Activated CD4-positive, CD25-positive, alpha-beta regulatory T cell treated with anti-CD3 and anti-CD28 coated beads, Interleukin-2, amount 50 U/mL, for 72 hours (primary cell): ENCODE results near the gene ST8SIA5.
"Not testable (repeated sequence)": the region's sequence is repeated elsewhere in the genome, so short reads cannot be mapped to it uniquely, and the experiment has no call there.

Experiments used
- DNase-seq: peaks from one replicate; pipeline ENCODE4 v3.0.0; 2021

Gene ST8SIA5, protein sequence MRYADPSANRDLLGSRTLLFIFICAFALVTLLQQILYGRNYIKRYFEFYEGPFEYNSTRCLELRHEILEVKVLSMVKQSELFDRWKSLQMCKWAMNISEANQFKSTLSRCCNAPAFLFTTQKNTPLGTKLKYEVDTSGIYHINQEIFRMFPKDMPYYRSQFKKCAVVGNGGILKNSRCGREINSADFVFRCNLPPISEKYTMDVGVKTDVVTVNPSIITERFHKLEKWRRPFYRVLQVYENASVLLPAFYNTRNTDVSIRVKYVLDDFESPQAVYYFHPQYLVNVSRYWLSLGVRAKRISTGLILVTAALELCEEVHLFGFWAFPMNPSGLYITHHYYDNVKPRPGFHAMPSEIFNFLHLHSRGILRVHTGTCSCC

DNA sequence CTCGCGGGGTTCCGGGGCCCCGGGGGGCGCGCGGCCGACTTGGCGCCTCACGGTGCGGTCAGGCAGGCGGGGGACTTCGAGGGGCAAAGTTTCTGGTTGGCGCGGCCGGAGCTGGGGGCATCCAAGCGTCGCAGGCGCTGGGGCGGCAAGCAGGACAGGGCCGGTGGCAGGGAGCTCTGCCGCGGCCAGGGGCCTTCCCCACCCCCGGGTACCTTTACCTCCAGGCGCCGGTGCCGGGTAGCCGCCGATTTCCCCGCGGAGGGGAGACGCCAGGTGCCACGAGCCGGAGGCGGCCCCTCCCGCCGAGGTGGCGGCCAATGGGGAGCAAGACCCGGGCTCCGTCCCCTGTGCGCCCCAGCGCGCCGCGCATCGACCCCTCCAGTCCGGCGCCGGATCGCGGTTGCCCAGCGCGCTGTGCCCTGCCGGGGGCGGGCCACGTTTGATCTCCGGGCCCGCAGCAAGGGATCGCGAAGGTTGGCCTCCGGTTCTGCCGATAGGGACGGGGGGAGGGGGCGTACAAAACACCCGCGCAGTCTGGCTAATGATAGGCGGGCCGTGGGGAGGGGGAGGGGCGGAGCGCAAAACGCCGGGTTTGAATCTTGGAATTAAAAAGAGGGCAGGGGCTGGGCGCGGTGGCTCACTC lies at the start of gene ST8SIA5:
ST8SIA5 (minus strand) TSS at position 495 of the 643 bp plus-strand sequence. CDS start 545 bp downstream, outside the sequence.
- no peak for DNase-seq

DNA sequence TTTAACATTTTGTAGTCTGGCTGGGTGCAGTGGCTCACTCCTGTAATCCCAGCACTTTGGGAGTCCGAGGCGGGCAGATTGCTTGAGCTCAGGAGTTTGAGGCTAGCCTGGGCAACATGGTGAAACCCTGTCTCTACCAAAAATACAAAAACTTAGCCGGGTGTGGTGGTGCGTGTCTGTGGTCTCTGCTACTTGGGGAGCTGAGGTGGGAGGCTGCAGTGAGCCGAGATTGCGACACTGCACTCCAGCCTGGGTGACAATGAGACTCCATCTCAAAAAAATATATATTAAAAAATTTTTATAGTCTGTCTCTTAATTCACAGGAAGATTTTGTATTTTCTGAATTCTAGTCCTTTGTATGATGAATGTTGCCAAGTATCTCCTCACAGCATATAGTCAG lies 39.1 kb upstream of the ST8SIA5 start:
- not testable (repeated sequence) for DNase-seq

DNA sequence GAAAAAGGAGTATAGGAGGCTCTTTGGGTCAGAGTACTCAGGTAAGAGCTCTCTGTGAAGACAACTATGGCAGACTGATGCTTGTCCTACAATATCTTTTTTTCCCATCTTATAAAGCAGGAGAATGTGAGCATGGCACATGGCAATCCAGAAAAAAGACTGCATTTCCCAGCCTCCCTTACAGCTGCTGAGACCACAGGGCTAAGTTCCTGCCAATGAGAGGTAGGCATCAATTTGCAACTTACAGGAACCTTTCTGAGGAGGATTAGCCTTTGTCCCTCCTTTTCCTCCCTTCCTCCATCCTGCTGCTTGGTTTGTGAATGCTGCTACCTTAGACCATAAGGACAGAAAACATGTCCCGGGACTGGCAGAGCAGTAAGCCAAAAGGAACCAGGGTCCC lies 37.8 kb upstream of the ST8SIA5 start:
- no peak for DNase-seq

DNA sequence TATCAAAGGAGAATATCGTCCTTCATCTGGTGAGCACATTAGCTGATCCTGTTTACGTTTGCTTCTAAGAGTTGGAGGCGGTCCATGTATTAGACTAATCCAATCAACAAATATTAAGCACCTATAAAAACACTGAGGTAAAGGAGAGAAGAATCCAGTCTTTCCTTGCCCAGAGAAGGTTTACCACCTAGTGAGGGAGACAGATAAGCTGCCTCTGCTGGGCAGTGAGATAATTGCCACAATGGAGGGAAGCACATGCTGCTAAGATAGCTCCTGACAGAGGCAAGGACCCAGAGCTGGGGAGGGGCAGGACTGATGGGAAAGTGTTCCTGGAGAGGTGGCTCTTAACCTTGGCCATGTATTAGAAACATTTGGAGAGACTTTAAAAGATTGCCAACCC lies 36.7 kb upstream of the ST8SIA5 start:
- no peak for DNase-seq

DNA sequence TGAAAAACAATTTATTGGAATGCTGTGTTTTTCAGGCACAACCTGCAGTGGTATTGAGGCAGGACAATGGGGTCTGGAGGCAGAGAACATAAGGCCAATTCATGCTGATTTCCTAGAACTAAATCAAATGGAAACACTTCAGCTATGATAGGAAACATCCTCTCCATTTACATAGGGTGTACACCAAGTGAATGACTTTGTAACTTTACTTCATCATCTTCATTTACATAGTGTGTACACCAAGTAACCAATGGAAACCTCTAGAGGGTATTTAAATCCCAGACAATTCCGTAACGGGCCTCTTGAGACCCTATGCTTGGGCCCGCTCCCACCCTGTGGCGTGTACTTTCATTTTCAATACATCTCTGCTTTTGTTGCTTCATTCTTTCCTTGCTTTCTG lies 32.2 kb upstream of the ST8SIA5 start:
- DNase-seq: no peak

DNA sequence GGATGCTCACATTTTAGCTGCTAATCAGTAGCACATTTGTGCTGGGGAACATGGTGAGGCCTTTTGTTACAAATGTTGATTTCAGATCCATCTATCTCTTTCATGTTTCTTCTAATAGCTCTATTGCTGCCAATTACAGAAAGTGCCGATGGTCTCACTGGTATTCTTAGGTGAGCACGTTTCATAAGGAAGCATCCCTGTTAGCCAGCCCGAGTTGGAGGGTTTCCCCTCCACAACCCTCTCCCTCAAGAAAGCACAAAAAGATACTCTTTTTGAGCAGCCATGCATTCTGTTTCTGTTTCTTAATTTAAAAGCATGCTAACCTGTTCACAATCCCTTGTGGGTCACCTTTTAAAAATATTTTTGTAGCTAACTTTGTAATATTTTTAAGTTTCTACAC lies 30.8 kb upstream of the ST8SIA5 start:
- no peak for DNase-seq

DNA sequence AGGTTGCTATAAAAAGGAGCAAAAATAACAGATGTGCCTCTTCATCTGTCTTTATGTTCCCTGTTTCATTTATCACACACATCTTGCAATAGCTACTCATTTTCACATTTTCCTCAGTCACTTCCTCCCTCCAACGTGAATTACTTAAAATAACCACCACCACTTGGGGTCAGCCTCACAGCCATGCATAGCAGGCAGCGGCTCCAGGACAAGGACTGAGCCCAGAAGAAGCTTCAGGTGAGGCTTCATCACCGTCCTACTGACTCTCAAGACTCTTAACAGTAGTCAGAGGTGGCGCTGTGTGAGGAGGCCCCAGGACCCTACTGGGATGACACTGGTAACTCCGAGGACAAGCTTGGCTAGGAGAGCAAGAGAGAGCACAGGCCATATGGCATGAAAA lies 15.5 kb upstream of the ST8SIA5 start:
- DNase-seq: no peak

DNA sequence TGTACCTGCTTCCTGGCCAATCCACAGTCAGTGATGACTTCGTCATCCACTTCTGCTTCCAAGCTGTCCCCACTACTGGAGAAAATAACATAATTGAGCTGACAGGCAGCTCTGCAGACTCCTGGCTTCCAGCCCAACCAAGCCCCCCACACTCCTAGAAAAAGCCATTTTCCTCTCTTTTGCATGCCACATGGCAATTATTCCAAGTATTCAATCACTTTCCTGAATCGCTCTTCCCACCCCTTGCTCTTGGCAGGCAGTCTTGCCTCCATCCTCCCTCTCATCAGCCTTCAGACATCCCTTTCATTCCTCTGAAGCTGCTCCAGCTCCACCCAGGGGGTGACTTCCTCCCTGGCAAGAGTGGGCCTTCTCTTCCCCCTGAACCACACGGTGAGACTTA lies 14.3 kb upstream of the ST8SIA5 start:
- DNase-seq: no peak

DNA sequence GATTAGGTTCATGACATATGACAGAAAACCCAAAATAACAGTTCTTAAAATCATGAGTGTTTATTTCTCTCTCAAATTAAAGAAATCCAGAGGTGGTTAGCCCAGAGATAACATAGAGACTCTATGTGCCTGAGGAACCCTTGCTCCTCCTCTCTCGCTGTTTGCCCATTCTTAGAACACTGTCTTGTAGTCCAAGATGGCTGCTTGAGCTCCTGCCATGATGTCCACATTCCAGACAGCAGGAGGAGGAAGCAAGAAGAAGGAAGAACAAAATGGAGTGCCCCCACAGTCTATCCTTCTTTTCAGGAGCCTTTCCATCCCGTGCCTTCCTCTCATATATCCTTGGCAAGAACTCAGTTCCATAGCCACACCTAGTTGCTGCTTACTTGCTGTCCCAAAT lies 13.9 kb upstream of the ST8SIA5 start:
- no peak for DNase-seq

DNA sequence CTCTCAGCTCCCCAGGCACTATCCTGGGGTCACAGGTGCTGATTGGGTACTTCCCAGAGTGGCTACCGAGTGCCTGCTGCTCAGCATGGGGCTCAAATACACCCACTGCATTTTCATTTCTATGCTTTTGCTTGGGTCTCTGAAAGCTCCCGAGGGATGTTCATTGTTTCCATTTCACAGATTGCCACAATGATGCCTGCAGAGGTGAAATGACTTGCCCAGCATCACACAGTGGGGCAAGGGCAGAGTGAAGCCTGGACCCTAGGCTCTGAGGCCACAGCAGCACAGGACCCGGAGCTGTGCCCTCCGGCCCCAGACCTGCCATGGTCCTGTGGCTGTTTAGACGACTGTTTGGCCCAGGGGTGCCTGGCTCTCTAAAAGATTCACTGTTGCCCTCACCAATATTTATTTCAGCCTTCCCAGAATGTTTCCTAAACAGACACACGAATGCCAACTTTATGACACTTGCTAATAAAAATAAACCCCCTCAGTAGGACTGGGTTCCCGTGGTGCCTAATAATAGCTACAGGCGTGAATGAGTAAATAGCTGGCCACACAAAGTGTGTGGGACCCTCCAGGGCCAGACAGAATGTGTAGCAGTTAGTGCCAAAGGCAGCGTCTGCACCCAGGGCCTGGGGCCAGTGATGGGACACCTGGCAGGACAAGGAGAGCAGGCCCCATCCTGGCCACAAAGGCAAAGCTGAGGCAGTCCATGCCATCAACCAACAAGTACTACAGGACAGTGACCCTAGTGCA lies 11.5 kb upstream of the ST8SIA5 start:
- no peak for DNase-seq

DNA sequence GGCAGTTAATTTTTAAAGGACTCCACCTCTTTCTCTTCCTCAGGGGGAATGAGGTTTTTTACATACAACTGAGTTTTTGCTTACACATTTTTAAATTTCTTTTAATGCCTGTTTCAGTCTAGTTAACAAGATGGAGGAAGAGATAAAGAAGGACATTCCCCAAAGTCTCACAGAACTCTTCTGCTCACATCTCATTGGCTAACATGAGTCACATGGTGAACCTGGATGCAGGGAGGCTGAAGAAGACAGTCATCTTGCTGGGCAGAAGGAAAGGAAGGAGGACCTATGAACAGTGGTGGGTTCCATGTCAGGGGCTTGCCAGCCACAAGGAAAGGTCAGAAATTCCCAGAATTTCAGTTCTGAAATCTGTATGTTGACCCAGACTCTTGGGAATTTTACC lies 10.4 kb upstream of the ST8SIA5 start:
- no peak for DNase-seq

DNA sequence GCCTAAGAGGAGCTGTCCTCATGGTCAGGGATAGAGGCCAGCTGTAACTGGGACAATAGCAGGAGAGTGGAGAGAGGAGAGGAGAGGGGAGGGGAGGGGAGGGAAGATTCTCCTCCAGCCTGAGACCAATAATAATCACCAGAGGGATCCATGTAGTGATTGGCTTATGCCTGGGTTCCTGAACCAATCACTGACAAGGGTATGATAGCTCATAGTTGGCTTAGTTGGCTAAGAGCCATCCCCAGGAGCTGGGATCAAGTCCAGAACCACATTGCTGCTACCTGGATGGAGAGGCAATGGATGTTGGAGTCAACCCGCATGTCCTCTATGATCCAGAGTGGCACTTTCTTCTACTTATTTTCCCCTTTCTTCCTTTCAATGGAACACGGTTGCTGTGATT lies 7.7 kb upstream of the ST8SIA5 start:
- DNase-seq: no peak

DNA sequence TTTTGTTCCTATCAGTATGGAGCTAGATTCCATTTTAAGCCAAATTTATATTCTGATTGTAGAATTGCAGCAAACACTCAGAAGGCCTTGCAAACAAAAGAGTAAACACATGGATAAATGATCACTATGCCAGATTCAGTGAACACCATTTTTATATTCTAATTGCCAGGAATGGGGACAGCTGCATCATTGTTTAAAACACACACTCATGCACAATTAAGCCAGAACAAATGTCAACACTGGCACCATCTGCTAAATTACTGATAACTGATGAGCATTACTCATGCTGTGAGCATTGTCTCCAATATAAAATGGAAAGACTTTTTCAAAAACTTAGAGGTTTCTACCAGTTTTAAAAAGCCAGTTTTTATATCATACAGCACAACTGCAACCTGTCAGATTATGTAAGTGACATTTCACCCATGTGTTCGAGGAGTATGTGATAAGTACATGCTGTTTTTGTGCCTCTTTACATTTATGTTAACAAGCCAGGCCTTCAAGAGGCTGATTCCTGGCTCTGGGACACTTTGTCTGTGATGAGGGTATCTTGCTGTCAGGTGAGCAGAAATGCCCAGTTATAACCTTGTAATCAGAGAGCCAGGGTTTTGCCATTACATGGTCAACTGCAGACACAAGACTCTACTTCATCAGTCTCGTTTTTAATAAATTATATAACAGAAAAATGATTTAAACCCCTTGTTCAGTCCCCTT lies 4.4 kb upstream of the ST8SIA5 start:
- no peak for DNase-seq

DNA sequence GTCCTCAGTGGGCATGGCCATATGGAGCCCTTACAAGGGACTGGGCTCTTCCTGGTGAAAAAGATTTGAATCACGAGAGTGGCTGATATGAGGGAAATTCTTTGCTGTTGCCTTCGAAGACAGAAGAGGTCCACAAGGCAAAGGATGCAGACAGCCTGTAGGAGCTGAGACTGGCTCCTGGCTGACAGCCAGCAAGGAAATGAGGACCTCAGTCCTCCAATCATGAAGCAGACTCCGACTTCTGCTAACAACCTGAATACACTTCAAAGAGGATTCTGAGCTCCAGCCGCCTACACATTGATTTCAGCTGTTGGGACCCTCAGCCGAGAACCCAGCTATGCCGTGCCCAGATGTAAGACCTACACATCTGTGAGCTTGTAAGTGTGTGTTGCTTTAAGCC lies 3.0 kb upstream of the ST8SIA5 start:
- DNase-seq: no peak

DNA sequence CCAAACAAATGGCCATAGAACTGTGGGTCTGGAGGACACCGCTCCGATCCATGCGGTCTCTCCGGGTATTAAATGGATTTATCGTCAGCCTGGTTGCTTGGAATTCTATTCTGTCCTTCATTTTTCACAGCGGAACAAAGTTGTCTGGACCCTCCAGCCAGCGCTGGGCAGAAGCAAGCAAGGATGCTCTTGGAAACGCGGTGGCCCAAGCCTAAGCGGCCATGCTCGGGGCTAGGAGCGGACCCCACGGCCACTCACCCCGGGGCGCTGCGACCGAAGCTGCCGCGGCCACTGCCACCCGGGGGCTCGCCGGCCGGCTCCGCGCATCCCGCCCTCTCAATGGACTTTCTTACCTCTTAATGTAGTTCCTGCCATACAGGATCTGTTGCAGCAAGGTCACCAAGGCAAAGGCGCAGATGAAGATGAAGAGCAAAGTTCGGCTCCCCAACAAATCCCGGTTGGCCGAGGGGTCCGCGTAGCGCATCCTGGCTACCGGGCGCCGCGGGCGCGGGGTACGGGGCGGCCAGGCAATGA lies 761 bp downstream of the ST8SIA5 start:
- DNase-seq: no peak

DNA sequence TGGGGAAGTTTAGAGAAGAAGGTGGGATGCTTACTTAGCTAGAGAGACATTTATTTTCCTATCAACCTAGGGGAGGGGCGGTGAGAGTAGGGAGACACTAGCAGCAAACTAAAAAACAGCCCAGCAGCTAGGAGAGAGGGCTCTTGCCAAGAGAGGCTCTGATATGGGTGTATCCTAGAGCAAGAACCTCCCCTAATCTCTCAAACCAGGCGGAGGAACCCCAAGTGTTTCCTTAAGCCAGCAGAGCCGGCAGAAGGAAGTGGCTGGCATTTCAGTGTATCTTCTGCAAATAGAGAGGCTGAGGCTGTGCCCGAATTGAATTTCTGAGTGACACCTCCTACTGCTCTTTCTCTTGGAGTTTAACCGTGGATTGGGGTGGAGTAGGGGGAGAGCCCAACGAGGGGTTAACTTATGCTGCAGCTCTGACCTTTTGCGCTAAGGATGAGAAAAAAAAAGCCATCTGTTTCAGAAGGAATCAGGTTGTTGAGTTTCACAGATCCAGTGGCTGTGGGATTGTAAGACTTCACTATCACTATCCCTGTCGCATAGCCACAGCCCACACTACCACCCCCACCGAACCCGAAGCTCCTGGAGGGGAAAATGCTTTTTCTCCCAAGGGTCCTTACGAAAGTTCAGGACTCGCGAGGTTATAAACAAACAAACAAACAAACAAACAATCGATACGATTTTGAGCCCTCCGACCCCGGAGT lies 1.4 kb downstream of the ST8SIA5 start:
- no peak for DNase-seq

DNA sequence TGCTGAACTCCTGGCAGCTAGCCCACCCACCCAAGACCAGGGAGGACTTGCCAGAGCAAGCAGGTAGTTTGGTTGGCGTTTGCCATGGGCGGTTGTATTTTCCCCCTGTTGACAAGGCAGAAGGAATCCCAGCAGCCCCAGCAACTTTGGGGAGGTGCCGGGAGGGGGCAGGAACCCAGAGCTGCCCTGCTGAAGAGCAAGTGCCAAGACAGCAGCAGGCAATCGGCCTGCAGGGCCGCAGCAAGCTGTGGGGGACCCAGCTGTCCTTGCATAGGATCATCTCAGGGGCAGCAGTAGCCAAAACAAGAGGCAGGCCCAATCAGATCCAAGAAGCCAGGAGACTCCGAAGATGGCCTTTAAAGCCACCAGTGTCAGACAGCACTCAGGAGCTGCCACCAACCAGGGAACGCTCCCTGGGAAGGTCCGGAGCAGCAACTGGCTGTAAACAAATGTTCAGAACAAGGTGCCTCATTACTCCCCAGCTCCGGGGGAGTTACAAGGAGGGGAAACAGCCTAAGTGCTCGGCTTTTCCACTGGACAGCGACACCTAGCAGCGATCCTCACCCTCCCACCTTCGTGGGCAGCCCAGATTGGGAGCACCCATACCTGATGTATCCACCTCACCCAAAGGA lies 2.1 kb downstream of the ST8SIA5 start:
- DNase-seq: no peak

DNA sequence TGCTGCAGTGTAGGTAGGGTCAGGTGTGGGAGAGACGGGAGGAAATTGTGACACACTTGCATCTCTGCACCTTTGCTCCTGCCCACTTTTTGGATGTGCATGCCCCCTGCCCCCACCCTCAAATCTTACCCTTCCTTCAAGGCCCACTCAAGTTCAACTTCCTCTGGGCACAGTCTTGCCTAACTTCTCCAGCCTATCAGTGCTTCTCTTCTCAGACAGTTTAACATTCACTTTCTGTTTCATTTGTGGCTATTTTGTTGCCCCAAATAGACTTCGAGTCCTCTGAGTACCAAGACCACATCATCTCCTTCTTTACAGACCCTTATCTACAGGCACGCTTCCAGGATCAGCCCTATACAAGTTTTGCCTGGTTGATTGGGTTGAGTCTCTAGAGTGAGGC lies 2.7 kb downstream of the ST8SIA5 start:
- no peak for DNase-seq

DNA sequence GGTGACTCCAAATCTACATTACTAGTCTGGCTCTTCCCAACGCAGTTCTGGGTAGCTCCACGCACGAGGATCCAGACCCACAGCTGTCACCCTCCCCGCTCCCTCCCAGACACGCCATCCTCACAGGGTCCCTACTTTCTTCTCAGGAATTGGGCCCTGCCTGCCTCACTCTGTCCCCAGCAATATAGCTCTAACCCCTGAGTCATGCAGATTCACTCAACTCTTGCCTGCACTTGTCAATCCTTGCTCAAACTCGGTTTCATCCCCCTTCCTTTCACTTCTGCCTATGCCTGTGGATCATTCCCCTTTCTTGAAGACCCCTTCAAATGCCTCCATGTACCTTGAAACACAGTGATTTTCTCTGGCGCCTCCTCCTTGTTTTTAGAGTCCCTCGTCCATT lies 5.0 kb downstream of the ST8SIA5 start:
- DNase-seq: no peak

DNA sequence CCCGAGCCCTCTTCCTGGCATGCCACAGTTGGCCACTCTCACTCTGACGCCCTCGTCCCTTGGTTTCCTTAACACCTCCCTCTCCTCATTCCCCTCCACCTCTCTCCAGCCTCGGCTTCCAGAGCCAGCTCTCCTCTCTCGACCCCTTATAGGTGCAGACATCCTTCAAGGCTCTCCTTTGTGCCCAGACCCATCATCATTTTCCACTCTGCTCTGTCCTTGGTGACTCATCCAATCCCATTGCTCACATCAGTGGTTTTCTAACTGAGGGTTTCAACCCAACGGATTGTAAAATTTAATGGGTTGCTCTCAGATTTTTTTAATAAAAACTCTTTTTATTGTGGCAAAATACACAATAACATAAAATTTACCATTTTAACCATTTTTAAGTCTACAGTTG lies 6.2 kb downstream of the ST8SIA5 start:
- DNase-seq: no peak

DNA sequence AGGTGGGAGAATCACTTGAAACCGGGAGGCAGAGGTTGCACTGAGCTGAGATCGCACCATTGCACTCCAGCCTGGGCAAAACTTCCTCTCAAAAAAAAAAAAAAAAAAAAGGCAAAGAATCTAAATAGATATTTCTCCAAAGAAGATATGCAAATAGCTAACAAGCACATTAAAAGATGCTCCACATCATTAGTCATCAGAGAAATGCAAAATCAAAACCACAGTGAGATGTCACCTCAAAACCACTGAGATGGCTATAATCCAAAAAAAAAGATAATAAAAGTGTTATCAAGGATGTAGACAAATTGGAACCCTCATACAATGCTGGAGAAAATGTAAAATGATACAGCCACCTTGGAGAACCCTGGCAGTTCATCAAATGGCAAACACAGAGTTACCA lies 8.4 kb downstream of the ST8SIA5 start:
- DNase-seq: no peak

DNA sequence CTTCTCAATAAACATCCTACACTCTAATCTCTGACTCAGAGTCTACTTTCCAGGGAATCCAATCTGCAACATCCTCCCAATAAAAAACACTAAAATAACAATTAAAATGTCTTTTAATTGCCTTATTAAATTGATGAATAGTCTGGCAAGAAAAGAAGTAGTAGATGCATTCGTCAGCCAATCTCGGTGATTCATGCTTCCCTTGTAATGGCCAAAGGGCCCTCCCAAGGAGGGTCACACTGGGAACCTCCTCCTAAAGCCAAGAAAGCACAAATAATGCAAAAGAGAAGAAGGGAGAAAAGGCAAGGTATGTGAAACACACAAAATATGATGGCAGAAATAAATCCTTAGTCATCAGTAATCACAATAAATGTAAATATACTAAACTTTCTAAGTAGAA lies 16.8 kb downstream of the ST8SIA5 start:
- DNase-seq: no peak
